NOMO-1 treated with dmso at 0.1 percent for 144 hours (cell line): ENCODE results near the gene TBX10.
"Not testable (repeated sequence)": the region's sequence is repeated elsewhere in the genome, so short reads cannot be mapped to it uniquely, and the experiment has no call there.

Experiments used
- DNase-seq: peaks from one replicate; lab custom pipeline; 2025; ENCODE audit not compliant: unreplicated experiment; lab: John Stamatoyannopoulos, UW

The TBX10 gene

DNA sequence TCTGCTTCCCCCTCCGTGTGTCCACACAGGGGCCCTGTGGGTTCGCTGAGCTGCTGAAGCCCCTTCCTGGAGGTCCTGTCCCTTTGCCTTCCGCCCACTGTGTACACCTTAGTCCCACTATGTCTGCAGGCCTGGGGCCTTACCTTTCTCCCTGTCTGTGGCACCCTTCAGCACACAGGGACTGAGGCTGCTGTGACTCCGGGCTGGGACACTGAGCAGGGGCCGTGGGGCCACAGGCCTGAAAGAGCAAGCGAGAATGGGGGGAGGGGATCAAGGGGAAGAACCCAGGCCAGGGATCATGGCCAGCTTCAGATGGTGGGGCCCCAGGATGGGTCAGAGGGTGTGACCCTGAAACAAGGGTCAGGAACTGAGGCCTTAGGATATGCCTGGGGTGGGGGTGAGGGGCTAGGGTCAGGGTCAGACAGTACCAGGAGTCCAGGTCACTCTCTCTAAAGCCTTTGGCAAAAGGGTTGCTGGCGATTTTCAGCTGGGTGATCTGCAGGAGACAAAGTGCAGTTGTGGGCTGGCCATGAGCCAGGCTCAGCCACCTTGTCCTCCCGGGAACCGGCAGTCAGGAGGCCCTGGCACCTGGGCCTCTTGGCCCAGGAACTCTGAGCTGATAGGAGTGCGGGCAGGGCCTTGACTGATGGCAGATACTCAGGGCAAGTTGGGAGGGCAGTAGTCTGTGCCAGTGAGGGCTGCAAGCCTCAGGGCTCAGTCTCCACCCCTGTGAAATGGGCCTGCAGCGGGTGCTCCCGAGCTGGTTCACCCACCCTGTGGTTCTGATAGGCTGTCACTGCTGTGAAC is 7.2 kb downstream of the TBX10 start:
- DNase-seq = no peak

DNA sequence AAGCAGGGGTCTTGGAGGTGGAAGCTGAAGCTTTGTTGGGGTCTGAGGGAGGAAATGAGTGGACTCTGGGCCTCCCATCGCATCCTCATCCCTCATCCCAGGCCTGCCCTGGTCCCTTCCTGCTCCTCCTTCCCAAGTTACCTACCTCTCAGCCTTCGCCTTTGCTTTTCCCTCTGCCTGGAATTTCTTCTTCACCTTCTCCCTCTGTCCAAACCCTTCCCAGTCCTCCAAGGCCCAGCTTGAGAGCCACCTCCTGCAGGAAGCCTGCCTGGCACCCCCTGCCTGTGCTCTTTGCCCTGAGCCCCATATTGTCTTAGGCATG is 7.7 kb downstream of the TBX10 start:
- no peak for DNase-seq

DNA sequence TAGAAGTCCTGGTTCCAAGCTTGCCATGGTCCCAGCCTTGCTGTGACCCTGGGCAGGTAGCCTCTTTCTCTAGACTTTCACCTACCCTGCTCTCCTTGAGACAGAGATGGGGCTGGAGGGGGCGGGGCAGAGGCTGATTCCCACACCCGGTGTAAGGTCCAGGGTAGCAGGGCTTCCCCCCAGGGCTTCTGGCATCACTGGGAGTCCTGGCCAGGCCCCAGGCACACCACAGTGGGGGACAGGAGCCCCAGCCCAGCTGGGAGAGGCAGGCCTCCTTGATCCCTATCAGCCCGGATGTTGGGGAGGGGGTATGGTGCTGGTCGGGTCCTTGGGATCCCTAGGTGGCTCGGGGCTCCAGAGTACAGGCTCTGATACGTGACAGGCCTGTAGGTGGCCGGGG is 8.2 kb downstream of the TBX10 start:
- DNase-seq = no peak

DNA sequence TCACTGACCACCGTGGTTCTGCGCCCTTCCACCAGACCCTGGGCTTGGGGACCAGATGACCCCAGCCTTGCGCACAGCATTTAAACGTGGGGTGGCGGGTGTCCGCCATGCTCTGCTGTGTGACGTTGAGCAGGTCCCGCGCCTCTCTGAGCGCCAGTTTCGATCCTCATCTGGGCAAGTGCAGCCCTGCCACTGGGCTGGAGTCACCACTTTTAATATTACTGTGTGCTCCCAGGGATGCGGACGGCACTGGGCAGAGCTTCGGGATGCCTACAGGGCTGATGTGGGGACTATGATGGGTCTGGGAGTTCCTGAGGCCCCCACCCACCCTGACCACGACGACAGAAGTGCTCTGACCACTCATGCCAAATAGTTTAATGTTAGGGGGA is 8.6 kb downstream of the TBX10 start:
- no peak for DNase-seq

DNA sequence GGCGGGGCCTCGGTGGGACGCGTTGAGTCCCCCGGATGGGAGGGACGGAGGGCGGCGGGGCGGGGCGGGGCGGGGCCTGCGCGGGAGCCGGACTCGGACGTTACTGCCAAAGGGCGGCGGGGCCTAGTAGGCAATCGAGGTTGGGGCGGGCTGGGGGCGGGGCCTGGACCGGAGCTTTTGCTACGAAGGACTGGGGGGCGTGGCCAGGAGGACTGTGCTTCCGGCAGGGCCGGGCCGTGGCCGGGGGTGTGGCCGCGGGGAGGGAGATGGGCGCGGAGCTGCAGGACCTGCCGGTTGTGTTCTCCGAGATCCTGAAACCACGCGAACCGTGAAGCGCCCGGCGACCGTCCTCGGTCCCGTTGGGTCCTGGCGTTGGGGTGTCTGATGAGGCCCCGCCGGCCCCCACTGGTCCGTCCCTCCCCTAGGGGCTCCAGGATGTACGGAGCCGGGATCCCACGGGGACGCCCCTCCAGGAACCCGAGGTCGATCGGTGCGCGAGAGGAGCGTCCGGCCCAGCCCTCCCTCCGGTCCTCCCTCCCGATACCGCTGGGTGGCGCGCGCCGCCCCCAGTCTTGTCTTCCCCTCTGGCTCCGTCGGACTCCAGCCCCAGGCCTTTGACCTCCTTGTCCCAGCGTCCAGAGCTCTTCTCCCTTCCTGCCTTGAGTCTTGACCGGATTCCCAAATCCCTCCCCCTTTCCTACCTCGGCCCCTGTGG is 9.2 kb downstream of the TBX10 start:
- peak; percentile 97 for DNase-seq

DNA sequence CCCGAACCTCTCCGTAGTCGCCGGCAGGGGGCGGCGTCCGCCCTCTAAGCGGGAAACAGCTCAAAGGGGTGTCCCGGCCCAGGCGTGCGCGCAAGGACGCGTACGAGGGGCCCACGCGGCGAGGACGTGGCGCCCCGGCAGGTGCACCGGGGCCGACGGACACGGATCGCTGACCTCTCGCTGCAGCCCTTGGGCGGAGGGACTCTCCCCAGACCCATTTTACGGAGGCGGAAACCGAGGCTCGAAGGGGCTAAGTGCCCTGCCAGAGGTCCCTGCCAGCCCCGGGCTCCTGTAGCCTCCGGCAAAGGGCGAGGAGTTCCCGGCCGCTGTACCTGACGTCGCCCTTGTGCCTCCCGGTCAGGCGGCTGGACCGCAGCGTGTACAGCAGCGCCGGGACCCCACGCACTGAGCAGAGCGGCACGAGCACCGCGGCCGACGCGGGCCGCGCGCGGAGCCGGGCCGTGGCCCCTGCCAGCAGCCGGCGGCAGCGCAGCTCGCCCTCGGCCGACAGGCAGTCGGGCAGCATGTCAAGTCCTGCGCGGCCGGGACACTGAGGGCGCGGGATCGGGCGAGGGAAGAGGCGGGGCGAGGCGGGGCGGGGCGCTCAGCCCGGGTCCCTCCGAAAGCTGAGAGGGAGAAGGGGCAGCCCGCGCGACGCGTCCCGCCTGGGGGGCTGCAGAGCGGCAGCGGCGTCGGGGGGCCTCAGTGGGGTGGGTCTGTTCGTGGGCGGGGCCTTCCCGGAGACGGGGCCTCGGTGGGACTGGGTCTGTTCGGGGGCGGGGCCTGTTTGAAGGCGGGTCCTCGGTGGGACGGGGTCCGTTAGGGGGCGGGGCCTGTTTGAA is 10.0 kb downstream of the TBX10 start, which contains the start of gene NUDT8:
Gene NUDT8 (minus strand): TSS at position 552 of the 842 bp plus-strand sequence. CDS start 26 bp downstream, at position 526.
- DNase-seq = peak; percentile 73

DNA sequence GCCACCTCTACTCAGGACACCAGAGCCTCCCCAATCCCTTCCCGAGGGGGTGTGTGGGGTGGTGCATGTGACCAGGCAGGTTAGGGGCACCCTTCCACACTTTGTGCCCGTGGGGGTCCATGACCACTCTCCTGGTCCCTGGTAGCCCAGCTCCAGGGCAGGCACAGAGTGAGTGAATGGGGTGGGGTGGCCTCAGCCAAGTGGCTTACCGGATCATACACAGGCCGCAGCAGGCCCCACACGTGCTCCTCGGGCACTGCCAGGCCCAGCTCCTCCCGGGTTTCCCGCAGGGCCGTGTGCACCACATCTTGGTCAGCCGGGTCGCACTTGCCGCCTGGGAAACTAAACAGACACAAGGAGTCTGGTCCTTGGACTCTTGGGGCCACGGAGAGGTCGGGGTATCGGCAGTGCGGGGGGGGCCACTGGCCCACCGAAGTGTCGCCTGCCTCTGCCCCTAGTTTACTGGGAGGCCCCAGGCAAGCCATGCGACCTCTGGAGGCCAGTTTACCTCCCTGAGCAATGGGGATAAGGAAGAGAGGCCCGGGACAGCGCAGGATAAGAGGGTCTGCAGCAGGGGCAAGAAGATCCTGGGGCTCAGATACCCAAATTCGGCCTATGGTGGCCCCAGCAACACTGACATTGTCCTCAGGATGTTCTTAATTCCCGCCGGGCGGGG is 10.7 kb downstream of the TBX10 start:
- DNase-seq = no peak

DNA sequence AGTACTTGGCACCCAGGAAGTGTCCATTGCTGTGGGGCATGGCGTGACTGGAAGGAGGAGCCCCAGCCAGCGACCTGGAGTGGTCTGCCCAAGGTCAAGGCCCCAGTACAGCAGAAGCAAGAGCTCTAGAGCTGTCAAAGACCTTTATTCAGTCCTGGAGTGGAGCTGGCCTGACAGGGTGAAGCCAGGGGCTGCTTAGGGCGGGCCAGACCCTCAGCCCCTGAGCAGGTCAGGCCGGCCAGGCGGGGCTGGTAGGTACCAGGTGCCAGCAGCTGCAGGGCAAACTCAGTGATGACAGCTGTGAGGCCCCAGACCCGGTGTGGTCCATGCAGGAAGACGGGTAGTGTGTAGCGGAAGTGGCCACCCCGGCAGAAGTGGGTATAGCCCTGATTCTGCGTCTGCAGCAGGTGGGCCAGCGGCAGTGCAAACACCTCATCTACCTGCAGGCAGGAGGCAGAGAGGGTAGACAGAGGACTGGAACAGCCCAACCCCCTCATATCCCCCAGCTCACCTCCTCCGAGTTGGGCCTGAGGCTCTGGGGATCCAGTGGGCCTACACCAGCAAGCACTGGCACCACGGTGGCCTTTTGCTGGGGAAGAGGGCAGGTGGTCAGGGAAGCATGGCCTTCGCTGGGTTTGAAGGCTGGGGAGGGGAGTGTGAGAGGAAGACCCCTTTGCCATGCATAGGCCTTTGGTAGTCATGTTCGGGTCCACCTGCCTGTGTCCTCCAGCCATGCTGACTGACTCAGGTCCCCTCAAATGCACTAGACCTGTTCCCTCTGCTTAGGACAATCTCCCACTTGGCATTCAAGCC is 11.5 kb downstream of the TBX10 start:
- DNase-seq = no peak

DNA sequence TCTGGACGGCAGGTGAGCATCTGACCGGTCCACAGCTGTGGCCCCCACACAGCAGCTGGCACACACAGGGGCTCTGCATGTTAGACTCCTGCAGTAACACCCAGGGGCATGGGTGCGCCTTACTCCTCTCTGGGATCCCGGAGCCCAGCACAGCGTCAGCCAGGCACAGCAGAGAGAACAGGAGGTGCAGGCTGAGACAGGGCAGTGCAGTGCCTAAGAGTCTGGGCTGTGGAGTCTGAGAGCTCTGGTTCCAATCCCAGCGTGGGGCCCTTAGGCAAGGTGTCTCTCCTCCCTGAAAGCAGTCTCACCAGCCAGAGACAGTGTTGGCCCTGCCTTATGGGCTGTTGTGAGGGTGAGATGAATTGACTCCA is 12.1 kb downstream of the TBX10 start:
- DNase-seq = no peak

DNA sequence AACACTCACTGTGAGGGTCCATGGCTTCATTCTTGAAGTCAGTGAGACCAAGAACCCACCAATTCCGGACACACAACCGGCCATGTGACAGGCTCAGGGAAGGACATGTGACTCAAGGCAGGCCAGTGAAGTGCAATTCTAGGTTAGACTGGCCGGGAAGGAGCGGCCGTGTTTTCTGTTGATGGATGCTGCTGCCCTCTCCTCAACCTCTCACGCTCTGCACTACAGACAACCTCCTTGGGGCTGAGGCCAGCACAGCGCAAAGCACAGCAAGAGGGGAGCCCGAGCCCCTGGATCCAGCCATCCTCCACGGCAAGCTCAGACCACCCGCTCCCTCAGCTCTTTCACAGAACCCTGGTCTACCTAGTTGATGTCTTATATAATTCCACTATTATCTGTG is 12.6 kb downstream of the TBX10 start:
- no peak for DNase-seq

DNA sequence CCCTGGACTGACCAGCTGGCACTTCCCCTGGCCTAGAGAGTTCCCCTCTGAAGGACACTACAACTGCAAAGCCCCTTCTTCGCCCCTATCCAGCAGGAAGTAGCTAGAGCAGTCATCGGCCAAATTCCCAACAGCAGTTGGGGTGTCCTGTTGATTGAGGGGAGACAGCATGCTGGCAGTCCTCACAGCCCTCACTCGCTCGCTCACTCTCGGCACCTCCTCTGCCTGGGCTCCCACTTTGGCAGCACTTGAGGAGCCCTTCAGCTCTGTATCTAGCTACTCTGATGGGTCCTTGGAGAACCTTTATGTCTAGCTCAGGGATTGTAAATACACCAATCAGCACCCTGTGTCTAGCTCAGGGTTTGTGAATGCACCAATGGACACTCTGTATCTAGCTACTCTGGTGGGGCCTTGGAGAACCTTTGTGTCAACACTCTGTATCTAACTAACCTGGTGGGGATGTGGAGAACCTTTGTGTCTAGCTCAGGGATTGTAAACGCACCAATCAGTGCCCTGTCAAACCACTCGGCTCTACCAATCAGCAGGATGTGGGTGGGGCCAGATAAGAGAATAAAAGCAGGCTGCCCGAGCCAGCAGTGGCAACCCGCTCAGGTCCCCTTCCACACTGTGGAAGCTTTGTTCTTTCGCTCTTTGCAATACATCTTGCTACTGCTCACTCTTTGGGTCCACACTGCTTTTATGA is 13.3 kb downstream of the TBX10 start:
- not testable (repeated sequence) for DNase-seq

DNA sequence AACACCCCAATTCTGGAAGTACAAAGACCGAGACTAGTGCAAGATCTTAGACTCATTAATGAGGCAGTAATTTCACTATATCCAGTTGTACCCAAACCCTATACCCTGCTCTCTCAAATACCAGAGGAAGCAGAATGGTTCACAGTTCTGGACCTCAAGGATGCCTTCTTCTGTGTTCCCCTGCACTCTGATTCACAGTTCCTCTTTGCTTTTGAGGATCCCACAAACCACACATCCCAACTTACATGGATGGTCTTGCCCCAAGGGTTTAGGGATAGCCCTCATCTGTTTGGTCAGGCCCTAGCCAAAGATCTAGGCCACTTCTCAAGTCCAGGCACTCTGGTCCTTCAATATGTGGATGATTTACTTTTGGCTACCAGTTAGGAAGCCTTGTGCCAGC is 15.8 kb downstream of the TBX10 start:
- DNase-seq = not testable (repeated sequence)

DNA sequence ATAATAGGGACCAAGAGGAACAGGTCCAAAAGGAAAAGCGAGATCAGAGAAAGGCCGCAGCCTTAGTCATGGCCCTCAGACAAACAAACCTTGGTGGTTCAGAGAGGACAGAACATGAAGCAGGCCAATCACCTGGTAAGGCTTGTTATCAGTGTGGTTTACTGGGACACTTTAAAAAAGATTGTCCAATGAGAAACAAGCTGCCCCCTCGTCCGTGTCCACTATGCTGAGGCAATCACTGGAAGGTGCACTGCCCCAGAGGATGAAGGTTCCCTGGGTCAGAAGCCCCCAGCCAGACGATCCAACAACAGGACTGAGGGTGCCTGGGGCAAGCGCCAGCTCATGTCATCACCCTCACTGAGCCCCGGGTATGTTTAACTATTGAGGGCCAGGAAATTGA is 16.7 kb downstream of the TBX10 start:
- DNase-seq = not testable (repeated sequence)

DNA sequence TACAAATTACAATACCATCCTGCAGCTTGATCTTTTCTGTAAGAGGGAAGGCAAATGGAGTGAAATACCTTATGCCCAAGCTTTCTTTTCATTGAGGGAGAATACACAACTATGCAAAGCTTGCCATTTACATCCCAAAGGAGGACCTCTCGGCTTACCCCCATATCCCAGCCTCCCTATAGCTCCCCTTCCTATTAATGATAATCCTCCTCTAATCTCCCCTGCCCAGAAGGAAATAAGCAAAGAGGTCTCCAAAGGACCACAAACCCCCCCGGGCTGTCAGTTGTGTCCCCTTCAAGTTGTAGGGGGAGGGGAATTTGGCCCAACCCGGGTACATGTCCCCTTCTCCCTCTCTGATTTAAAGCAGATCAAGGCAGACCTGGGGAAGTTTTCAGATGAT is 17.6 kb downstream of the TBX10 start:
- DNase-seq = not testable (repeated sequence)

DNA sequence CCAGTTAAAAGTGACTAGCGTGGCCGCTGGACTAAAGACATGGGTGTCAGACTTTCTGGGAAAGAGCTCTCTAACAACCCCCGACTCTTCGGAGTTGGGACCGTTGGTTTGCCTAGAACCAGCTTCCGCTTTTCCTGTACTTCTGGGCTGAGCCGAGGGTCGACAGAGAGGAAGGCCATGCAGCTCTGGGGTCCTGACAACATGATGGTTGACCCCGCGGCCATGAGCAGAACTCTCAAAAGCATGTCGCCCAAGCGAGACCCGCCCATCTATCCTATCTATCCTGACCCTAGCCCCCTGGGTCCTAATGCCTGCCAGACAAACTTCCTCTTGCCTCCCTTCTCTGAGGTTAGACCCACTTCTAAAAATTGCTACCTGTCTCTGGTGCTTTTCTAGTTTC is 18.9 kb downstream of the TBX10 start:
- not testable (repeated sequence) for DNase-seq

DNA sequence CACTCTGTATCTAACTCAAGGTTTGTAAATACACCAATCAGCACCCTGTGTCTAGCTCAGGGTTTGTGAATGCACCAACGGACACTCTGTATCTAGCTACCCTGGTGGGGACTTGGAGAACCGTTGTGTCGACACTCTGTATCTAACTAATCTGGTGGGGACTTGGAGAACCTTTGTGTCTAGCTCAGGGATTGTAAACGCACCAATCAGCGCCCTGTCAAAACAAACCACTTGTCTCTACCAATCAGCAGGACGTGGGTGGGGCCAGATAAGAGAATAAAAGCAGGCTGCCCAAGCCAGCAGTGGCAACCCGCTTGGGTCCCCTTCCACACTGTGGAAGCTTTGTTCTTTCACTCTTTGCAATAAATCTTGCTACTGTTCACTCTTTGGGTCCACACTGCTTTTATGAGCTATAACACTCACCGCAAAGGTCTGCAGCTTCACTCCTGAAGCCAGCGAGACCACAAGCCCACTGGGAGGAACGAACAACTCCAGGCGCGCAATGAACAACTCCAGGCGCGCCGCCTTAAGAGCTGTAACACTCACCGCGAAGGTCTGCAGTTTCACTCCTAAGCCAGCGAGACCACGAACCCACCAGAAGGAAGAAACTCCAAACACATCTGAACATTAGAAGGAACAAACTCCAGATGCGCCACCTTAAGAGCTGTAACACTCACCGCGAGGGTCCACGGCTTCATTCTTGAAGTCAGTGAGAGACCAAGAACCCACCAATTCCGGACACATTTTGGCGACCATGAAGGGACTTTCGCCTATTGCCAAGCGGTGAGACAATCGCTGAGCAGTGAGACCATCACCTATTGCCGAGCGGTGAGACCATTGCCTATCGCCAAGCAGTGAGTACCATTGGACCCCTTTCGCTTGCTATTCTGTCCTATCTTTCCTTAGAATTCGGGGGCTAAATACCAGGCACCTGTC is 19.6 kb downstream of the TBX10 start:
- not testable (repeated sequence) for DNase-seq

DNA sequence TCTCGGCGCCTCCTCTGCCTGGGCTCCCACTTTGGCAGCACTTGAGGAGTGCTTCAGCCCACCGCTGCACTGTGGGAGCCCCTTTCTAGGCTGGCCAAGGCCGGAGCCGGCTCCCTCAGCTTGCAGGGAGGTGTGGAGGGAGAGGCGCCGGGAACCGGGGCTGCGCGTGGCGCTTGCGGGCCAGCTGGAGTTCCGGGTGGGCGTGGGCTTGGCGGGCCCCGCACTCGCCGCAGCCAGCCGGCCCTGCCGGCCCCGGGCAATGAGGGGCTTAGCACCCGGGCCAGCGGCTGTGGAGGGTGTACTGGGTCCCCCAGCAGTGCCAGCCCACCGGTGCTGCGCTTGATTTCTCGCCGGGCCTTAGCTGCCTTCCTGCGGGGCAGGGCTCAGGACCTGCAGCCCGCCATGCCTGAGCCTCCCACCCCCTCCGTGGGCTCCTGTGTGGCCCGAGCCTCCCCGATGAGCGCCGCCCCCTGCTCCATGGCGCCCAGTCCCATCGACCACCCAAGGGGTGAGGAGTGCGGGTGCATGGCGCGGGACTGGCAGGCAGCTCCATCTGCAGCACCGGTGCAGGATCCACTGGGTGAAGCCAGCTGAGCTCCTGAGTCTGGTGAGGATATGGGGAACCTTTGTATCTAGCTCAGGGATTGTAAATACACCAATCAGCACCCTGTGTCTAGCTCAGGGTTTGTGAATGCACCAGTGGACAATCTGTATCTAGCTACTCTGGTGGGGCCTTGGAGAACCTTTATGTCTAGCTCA is 20.5 kb downstream of the TBX10 start:
- DNase-seq = not testable (repeated sequence)
